DND-41 (cell line): ENCODE measurements around the gene B4GALT6.

Source experiments
- CTCF ChIP-seq: IDR thresholded peaks from 2 replicates; pipeline ENCODE4 v1.5.1; 2012; ENCODE audit warnings: borderline replicate concordance, low read length, moderate library complexity, mild to moderate bottlenecking; ENCODE audit not compliant: poor library complexity, severe bottlenecking; ENCODE audit errors: extremely low read depth
- EZH2 ChIP-seq: IDR thresholded peaks from 3 replicates; pipeline ENCODE4 v1.6.1; 2012; ENCODE audit warnings: borderline replicate concordance, low read depth, mild to moderate bottlenecking, moderate library complexity, low read length, inconsistent platforms; ENCODE audit not compliant: severe bottlenecking

GRCh38 chr18:31695989-31696388 is 11.6 kb upstream of the B4GALT6 start:
- TF ChIP-seq CTCF (no peak), EZH2 (no peak)
